OCI-LY7 (cell line): ENCODE data around the gene DENND1A. TPM values are rescaled to one million over a fixed set of nuclear protein-coding genes. Genes with fewer than 3 reads are reported as not detected.

Experiments used
- BruUV-seq: library from RNA; stranded (reverse); fragments of 400-500 nt; replicated peaks from 2 replicates; lab custom pipeline; 2021; lab: Mats Ljungman, UMichigan
- CTCF ChIA-PET: fragments of 300-600 bp; sonication (Branson Sonifier 250); formaldehyde crosslinking; loops from one replicate; lab custom pipeline; 2022; ENCODE audit warnings: antibody characterized with exemption; ENCODE audit not compliant: unreplicated experiment; lab: Charles Lee
- POLR2A ChIA-PET: fragments of 300-600 bp; sonication (Branson Sonifier 250); formaldehyde crosslinking; loops from one replicate; lab custom pipeline; 2022; ENCODE audit warnings: antibody characterized with exemption; lab: Charles Lee
- DNase-seq: peaks from one replicate; pipeline ENCODE4 v3.0.0-alpha.2; 2015; ENCODE audit warnings: low spot score
- H2AFZ ChIP-seq: fragments of 200-600 bp; sonication (generic), shearing (Covaris generic); 2 replicates; pipeline ENCODE4 v1.6.1; 2014; ENCODE audit warnings: mild to moderate bottlenecking, antibody characterized with exemption, low read length, moderate library complexity
- H3K27ac ChIP-seq: fragments of 200-600 bp; sonication (generic); 2 replicates; pipeline ENCODE4 v1.5.1; 2014; ENCODE audit warnings: mixed run types, low read depth, mild to moderate bottlenecking, moderate library complexity, low read length, inconsistent platforms; ENCODE audit not compliant: poor library complexity, severe bottlenecking
- H3K36me3 ChIP-seq: fragments of 200-600 bp; sonication (generic); 2 replicates; pipeline ENCODE4 v1.6.1; 2014; ENCODE audit warnings: mild to moderate bottlenecking, antibody characterized with exemption, low read length, moderate library complexity, mixed read lengths; ENCODE audit not compliant: insufficient read depth
- H3K4me1 ChIP-seq: fragments of 200-600 bp; sonication (generic); 2 replicates; pipeline ENCODE4 v1.5.1; 2014; ENCODE audit warnings: mild to moderate bottlenecking, low read length; ENCODE audit not compliant: insufficient read depth, poor library complexity, severe bottlenecking
- H3K4me2 ChIP-seq: fragments of 200-600 bp; sonication (generic); 2 replicates; pipeline ENCODE4 v1.6.1; 2014; ENCODE audit warnings: mild to moderate bottlenecking, low read length
- H3K4me3 ChIP-seq: fragments of 200-600 bp; sonication (generic); 2 replicates; pipeline ENCODE4 v1.5.1; 2014; ENCODE audit warnings: mild to moderate bottlenecking, low read depth, low read length; ENCODE audit not compliant: poor library complexity, severe bottlenecking
- H3K79me2 ChIP-seq: fragments of 200-600 bp; sonication (generic); 2 replicates; pipeline ENCODE4 v1.6.1; 2016; ENCODE audit warnings: low read depth, mild to moderate bottlenecking, low read length, moderate library complexity, mixed read lengths; ENCODE audit not compliant: insufficient read depth
- H3K9me2 ChIP-seq: fragments of 200-600 bp; sonication (generic); 2 replicates; pipeline ENCODE4 v1.6.1; 2016; ENCODE audit warnings: mild to moderate bottlenecking, low read length, mixed read lengths; ENCODE audit not compliant: insufficient read depth
- H3K9me3 ChIP-seq: fragments of 200-600 bp; sonication (generic); 2 replicates; pipeline ENCODE4 v1.6.1; 2014; ENCODE audit warnings: mild to moderate bottlenecking, mixed run types, low read length, mixed read lengths
- H4K20me1 ChIP-seq: fragments of 200-600 bp; sonication (generic); 2 replicates; pipeline ENCODE4 v1.6.1; 2014; ENCODE audit warnings: mild to moderate bottlenecking, antibody characterized with exemption, low read length, moderate library complexity, mixed read lengths; ENCODE audit not compliant: insufficient read depth
- CTCF ChIP-seq: fragments of 200-600 bp; sonication (generic); conservative IDR thresholded peaks from 2 replicates; pipeline ENCODE4 v1.5.1; 2014; ENCODE audit warnings: mild to moderate bottlenecking, antibody characterized with exemption, low read length, moderate library complexity, mixed read lengths
- EZH2phosphoT487 ChIP-seq: fragments of 200-600 bp; sonication (generic); IDR thresholded peaks from 2 replicates; pipeline ENCODE4 v1.6.1; 2018; ENCODE audit warnings: low read depth, borderline replicate concordance, mild to moderate bottlenecking, mixed run types, antibody characterized with exemption, low read length, moderate library complexity, mixed read lengths
- intact Hi-C: fragments of 100-400 bp; cut with micrococcal nuclease; formaldehyde crosslinking; loops from one replicate; pipeline ENCODE4 v1.10.0; 2022; ENCODE audit not compliant: unreplicated experiment
- total RNA-seq, 2 experiments: library from RNA; depleted of rRNA in 1 of 2; stranded (reverse); fragments of >200 nt in 1 of 2; shearing (Covaris generic) in 1 of 2; gene quantifications; 2 replicates each; pipeline ENCODE4 v1.2.3, GENCODE V29; 2014 to 2022

DENND1A gene
- total RNA-seq, 2 experiments from 2014 or later: 17.9 to 36.3 TPM

DNA sequence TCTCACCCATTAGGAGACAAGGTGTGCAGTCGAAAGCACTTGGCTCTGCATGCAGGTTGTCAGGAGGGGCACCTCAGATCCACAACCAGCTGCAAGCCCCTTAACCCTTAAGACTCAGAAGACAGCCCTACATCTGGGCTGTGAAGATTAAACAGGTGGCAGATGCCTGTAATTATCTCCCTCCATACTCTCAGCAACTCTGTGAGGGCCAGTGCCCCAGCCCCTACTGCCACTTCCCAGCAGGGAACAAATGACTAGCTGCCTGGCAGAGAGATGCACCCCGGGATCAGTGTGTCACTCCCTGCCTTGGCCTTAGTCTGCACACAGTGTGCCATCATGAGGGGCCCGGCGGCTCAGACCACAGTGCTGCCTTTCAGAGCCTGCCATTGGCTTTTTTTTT lies 532.0 kb downstream of the DENND1A start:
- no peaks in the 10 kb centered on the region for H3K79me2 ChIP-seq
- H3K27ac ChIP-seq: no peak overlapping the region
- no peak for TF ChIP-seq CTCF
- no peak for TF ChIP-seq EZH2phosphoT487
- no peaks in the 10 kb centered on the region for H3K36me3 ChIP-seq
- H4K20me1 ChIP-seq: no peaks in the 10 kb centered on the region
- intact Hi-C loops: no loop called here
- no peak overlapping the region for H3K4me2 ChIP-seq
- no peaks in the 10 kb centered on the region for H3K9me3 ChIP-seq
- no peak for DNase-seq
- POLR2A ChIA-PET: interaction anchor here (0.5 kb wide), 1 partner anchor 141 kb away, joined by 4 read pairs; no protein-coding TSS in a partner anchor
- no peak overlapping the region for H2AFZ ChIP-seq
- H3K4me1 ChIP-seq: no peaks in the 10 kb centered on the region
- no peaks in the 10 kb centered on the region for H3K9me2 ChIP-seq
- H3K4me3 ChIP-seq: no peak overlapping the region
- no TSS peak for BruUV-seq
- CTCF ChIA-PET: no interaction called here

DNA sequence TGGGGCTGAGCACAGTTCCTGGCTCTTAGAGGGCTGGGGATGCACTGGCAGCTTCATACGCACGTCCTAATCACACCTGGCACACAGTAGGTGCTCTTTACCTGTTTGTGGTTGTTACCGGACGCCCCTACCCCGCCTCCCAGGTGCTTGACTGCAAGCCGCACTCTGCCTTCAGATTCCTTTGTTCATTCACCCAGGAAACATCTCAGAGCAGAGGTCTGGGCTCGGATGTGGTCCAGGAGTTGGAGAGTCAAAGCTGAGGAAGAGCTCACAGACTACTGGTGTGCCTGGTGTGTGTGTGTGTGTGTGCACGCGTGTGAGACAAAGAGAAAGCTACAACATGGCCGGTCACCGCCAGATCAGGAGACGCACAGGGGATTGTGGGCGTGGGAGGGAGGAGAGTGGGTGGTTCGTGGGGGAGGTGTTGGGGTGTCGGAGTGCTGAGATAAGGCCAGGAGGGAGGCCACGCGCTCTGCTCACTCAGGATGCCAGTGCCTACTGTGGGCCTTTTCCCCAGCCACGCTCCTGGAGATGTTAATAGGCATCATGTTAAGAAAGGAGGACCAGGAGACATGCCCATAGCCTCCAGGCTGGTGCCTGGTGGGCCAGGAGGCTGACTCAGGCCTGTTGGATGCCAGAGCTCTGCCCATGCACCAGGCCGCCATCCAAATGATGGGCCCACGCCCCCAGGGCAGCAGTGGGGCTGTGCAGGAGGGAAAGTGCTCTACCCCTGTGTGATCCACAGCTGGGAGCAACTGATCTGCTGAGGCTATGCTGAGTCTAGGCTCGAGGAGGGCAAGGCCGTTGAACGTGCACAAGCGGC lies 534.0 kb downstream of the DENND1A start:
- ChIA-PET CTCF (no interaction called here), POLR2A (no interaction called here)
- intact Hi-C loops: no loop called here
- Histone ChIP-seq H3K9me2 (no peaks in the 10 kb centered on the region), H3K4me3 (no peak overlapping the region), H3K79me2 (no peaks in the 10 kb centered on the region), H3K9me3 (no peaks in the 10 kb centered on the region), H2AFZ (no peak overlapping the region), H3K4me1 (no peaks in the 10 kb centered on the region), H3K27ac (no peak overlapping the region), H3K4me2 (no peak overlapping the region), H4K20me1 (no peaks in the 10 kb centered on the region), H3K36me3 (no peaks in the 10 kb centered on the region)
- DNase-seq: no peak
- BruUV-seq: no TSS peak
- TF ChIP-seq EZH2phosphoT487: no peak
- no peak for TF ChIP-seq CTCF

DNA sequence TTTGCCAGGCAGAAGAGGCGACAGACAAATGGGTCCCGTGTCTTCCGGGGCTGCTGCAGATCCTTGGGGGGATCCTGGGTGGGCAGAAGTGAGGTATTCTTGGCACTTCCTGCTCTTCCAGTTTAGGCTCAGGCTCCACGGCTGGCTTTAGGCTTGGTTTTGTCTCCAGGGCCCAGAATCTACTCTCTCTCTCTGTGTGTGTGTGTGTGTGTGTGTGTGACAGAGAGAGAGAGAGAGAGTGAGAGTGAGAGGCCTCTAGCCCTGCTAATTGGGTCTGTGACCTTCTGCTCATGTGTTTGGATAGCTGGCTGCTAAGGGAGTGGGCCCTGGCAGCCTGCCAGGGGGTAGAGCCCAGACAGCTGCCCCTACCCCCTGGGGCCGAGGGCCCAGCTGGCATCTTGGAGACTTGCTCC lies 534.6 kb downstream of the DENND1A start:
- H3K4me3 ChIP-seq: no peak overlapping the region
- no peak overlapping the region for H2AFZ ChIP-seq
- no peak overlapping the region for H3K27ac ChIP-seq
- no peak overlapping the region for H3K4me2 ChIP-seq
- no peaks in the 10 kb centered on the region for H4K20me1 ChIP-seq
- H3K79me2 ChIP-seq: no peaks in the 10 kb centered on the region
- H3K4me1 ChIP-seq: no peaks in the 10 kb centered on the region
- ChIA-PET POLR2A (no interaction called here), CTCF (no interaction called here)
- no peaks in the 10 kb centered on the region for H3K9me3 ChIP-seq
- H3K36me3 ChIP-seq: no peaks in the 10 kb centered on the region
- BruUV-seq: no TSS peak
- no peak for TF ChIP-seq EZH2phosphoT487
- no peak for TF ChIP-seq CTCF
- H3K9me2 ChIP-seq: no peaks in the 10 kb centered on the region
- intact Hi-C loops: no loop called here
- DNase-seq: no peak
